ENCODE measurements around the gene SDR42E2.
"Not testable (repeated sequence)": the region's sequence is repeated elsewhere in the genome, so short reads cannot be mapped to it uniquely, and the experiment has no call there.

Gene SDR42E2

GRCh38 chr16:22162656-22163009 is 327 bp downstream of the SDR42E2 start:
- DNase-seq (ENCODE audit: low read depth), result no peak

DNA sequence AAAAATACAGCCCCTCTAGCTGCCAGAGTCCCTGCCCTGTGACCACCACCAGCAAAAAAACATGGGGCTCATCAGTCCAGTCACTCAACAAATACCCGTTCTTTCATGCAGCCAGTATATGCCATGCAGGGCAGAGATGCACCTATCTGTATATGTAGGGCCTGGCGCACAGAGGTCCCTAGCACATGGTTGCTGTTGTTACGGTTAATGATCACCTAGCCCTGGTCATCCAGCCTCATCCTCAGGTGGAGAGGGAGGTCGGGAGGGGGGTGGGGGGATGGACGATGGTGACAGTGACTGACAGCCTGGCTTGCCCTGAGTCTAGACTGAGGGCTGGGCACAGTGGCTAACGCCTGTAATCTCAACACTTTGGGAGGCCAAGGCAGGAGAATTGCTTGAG is 1.5 kb downstream of the SDR42E2 start:
- no peak for DNase-seq (ENCODE audit: low read depth)

GRCh38 chr16:22164482-22164881 is 2.2 kb downstream of the SDR42E2 start:
- DNase-seq (ENCODE audit: low read depth), result no peak

DNA sequence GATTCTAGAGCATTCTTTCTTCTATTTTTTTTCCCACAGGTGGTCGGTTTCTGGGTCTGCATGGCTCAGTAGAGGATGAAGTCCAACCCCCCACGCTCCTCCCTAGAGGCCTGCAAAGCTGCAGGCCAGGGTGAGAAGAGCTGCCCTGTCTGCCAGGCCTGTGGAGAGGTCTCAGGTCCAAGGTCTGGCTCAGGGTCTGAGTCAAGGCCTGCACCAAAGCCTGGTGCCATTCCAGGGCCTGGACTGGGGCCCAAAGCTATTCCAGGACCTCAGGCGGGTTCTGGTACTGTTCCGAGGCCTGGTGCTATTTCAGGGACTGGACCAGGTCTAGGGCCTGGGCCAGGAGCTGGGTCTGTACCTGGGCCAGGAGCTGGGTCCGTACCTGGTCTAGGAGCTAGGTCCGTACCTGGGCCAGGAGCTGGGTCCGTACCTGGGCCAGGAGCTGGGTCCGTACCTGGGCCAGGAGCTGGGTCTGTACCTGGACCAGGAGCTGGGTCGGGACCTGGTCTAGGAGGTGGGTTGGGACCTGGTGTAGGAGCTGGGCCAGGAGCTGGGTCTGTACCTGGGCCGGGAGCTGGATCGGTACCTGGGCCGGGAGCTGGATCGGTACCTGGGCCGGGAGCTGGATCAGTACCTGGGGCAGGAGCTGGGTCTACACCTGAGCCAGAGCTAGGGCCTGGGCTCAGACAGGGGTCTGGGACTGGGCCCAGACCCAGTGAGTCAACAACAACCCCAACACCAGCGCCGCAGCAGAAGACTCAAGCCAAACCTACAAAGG is 3.4 kb downstream of the SDR42E2 start:
- DNase-seq (ENCODE audit: low read depth), result no peak

- no peak for DNase-seq (ENCODE audit: low read depth)
Observed at GRCh38 chr16:22171953-22172352, 9.6 kb downstream of the SDR42E2 start.

DNA sequence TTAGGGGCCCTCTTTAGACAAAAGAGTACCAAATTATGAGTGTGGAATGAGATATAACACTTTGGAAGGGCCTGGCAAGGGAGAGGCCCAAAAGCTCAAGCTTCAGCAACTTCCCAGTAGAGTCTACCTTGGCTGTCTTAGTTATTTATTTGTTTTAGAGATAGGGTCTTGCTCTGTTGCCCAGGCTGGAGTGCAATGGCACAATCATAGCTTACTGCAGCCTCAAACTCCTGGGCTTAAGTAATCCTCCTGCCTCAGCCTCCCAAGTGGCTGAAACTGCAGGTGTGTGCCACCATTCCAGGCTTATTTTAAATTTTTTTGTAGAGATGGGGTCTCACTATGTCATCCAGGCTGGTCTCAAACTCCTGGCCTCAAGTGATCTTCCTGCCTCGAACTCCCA is 10.3 kb downstream of the SDR42E2 start:
- not testable (repeated sequence) for DNase-seq (ENCODE audit: low read depth)

DNA sequence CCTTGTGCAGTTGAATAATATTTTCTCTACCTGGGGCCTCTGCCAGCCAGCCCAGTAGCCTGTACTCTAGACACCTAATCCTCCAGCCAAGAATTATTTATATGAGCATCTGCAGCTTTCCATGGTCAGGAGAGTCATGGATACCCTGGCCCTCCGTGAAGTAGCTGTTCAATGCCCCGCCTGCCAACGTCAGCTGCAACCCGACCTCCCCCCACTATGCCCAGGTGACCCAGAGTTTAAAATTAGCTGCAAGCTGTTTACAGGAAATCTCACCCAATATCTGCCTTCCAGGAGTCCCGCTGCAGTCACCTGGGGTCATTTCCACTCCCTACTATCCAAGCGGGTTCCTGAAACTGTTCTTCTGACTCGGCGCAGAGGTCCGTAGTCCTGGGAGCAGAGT is 12.3 kb downstream of the SDR42E2 start:
- DNase-seq (ENCODE audit: low read depth), result no peak

DNA sequence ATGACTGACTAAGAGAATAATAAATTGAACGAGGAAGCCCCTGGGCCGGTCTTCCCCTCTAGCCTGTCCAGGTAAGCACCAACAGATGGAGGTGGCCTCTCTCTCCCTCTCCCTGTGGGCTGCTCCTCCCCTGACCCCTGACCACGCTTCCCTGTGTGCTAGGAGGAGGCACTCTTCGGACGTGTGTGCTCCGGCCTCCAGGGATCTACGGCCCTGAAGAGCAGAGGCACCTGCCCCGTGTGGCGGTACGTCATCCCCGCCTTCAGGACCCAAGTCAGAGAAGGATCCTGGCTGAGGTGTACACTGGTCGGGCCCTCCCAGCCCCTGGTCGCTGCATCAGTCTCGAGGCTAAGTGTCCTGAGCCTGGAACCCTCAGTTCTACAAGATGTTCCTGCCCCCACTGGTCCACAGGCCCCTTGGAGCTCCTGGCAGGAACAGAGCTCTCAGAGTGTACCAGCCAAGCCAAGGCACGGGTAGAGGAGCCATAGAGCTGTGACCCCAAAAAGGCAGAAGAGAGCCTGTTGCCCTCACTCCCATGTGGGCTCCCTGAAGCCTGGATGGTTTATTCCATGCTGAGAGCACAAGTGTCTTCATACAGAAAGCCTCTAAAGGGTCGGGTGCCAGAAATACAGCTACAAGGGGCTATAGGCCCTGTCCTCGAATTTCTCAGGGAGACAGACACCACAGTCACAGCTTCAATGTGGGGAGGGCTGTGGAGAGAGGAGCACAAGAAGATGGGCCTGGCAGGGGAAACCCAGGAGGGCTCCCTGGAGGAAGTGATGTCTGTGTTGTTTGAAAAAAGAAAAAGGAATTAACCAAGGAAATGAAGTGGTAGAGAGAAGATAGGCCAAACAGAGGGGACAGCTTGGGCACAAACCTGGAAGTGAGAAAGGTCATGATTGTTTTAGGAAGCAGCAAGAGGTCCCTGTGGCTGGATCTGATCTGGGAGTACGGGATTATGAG is 15.9 kb downstream of the SDR42E2 start:
- no peak for DNase-seq (ENCODE audit: low read depth)

GRCh38 chr16:22181426-22181825 is 19.1 kb downstream of the SDR42E2 start:
- DNase-seq (ENCODE audit: low read depth), result no peak

DNA sequence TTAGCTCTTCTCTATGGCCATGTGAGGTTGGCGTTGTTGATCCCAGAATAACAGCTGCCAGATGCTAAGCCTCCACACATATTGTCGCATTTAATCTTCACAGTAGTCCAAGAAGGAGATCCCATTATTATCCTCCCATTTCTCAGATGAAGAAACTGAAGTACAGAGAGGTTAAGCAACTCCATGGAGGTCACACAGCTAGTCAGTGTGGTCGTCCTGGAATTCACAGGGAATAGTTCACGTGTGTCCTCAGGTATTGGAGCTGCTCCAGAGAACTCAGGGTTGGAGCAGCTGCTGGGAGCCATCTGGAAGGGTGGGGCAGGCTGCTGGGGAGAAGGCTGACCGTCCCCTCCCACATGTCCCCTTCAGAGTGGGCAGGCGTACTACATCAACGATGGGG is 19.5 kb downstream of the SDR42E2 start:
- DNase-seq (ENCODE audit: low read depth), result no peak

GRCh38 chr16:22183335-22183734 is 21.0 kb downstream of the SDR42E2 start:
- DNase-seq (ENCODE audit: low read depth), result no peak

DNA sequence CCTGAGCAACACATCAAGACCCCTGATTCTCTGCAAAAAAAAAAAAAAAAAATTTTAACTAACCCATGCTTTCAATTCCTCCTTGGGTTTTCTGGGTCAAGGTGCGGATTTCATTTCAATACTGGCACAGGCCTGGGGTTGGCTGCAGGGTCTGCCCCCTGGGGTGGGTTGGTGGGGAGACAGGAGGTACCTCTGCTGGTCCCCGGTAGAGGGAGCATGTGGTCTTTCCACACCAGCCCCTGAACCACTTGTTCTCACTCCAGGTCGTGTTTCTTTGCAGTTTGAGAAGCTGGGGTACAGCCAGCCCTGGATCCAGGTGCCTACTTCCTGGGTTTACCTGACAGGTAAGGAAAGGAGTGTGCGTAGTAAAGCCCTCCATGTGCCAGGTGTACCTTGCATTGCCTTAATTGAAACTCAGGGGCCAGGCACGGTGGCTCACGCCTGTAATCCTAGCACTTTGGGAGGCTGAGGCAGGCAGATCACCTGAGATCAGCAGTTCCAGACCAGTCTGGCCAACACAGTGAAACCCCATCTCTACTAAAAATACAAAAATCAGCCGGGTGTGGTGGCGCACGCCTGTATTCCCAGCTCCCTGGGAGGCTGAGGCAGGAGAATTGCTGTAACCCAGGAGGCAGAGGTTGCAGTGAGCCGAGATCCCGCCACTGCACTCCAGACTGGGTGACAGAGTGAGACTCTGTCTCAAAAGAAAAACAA is 21.8 kb downstream of the SDR42E2 start:
- no peak for DNase-seq (ENCODE audit: low read depth)

- no peak for DNase-seq (ENCODE audit: low read depth)
Observed at GRCh38 chr16:22184615-22184968, 22.3 kb downstream of the SDR42E2 start.

- no peak for DNase-seq (ENCODE audit: low read depth)
Observed at GRCh38 chr16:22186517-22186916, 24.2 kb downstream of the SDR42E2 start.

DNA sequence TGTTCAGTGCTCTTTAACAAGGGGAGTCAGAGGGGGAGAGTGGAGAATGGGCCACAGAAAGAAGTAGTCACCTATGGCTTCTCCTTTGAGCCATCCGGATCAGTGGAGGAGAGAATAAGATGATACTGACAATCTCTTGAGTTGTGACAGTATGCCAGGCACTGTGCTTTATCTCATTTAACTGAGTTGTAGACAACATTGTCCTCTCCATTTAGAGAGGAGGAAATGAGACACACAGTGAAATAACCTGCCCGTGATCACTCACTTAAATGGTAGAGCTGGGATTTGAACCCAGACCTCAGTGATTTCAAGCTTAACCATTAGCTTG is 25.9 kb downstream of the SDR42E2 start:
- no peak for DNase-seq (ENCODE audit: low read depth)

DNA sequence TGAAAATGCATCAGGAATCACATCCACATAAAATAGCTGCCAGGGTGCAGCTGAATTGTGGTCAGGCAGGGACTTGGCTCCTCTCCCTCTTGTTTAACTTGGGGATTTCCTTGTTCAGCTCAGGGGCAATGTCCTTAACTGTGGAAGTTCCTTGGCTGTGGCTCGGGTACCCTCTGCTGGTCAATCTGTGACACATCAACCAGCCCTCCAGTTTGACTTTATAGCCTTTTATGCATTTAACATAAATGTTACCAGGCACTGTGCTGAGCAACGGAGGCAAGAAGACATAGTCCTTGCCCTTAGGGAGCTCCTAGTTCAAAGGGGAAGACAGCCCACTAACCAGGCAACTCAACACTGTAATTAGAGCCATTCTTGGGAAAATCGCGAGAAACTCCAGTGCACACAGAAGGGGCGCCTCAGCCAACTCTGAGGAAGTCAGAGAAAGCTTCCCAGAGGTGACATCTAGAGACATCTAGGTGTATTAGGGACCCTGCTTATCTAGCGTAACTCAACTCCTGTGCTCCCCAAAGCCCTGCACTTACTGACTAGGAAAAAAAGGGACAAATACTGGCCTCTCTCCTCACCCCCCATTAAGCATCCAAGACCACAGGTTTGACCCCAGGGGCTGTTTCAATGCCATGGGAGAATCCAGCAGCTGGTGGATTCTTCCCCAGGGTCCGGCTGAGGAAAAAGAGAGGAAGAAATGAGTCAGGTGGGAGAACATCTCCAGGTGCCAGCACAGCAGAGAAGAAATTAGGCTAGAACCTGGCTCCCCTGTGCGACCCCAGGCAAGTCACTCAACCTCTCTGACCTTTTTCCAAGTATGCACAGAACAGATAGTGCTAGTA is 26.5 kb downstream of the SDR42E2 start:
- DNase-seq (ENCODE audit: low read depth), result peak; percentile 47

- DNase-seq (ENCODE audit: low read depth), result no peak
Observed at GRCh38 chr16:22189473-22190080, 27.3 kb downstream of the SDR42E2 start.

DNA sequence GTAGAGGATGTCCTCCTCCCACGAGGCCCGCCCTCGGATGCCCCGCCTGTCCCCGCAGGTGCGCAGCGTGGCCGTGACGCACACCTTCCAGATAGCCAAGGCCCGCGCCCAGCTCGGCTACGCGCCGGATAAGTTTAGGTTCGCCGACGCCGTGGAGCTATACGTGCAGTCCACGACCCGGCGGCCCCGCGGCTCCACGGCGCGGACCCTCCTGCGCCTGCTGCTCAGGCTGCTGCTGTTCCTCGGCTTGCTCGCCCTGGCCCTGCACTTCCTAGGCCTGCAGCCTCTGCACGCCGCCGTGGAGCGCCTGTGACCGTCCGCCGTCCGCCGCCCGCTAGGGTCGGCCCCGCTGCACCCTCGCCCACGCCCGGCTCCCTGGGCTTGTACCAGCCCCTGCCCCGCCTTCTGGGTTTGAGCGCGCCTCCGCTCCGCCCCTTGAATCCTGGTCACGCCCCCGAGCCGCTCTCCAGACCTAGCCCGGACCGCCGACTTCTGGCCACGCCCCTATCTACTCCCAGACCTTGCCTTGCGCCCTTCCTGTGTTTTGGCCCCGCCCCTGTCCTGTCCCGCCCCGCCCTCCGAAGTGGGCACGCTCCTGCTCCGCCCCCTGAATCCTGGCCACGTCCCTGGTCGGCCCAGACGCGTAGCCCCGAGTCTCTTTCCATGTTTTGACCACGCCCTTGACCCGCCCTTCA is 27.9 kb downstream of the SDR42E2 start:
- DNase-seq (ENCODE audit: low read depth), result peak; percentile 98

GRCh38 chr16:22190776-22191531 is 28.6 kb downstream of the SDR42E2 start:
- DNase-seq (ENCODE audit: low read depth), result peak; percentile 96
